Panc1 (cell line): ENCODE measurements around the gene DUSP11. TPM values are rescaled to one million over a fixed set of nuclear protein-coding genes. Genes with fewer than 3 reads are reported as not detected.
A peak's percentile ranks its signal among the peaks of the same experiment; 100 is the strongest.

Experiments
- ATAC-seq: fragments of 200-7000 bp; cut with Tn5 transposase; 2 replicates; pipeline ENCODE4 v1.9.1; 2020; ENCODE audit warnings: mild to moderate bottlenecking, moderate library complexity
- BruUV-seq: library from RNA; stranded (reverse); fragments of 400-500 nt; replicated peaks from 2 replicates; lab custom pipeline; 2021; lab: Mats Ljungman, UMichigan
- CTCF ChIA-PET: fragments of 300-600 bp; sonication (Branson Sonifier 250); formaldehyde crosslinking; loops from one replicate; lab custom pipeline; 2022; ENCODE audit warnings: antibody characterized with exemption; lab: Charles Lee
- POLR2A ChIA-PET: fragments of 300-600 bp; sonication (Branson Sonifier 250); formaldehyde crosslinking; loops from one replicate; lab custom pipeline; 2022; ENCODE audit warnings: antibody characterized with exemption; lab: Charles Lee
- DNase-seq: peaks from one replicate; pipeline ENCODE4 v3.0.0-alpha.2; 2010; ENCODE audit warnings: low read depth, low spot score
- H3K27ac ChIP-seq: 2 replicates; pipeline ENCODE4 v1.5.1; 2011; ENCODE audit warnings: mild to moderate bottlenecking, low read length, inconsistent platforms
- H3K27me3 ChIP-seq: fragments of 200-500 bp; sonication (Bioruptor generic); 2 replicates; pipeline ENCODE4 v1.6.0; 2014; ENCODE audit warnings: low read length, inconsistent platforms; ENCODE audit not compliant: control insufficient read depth, insufficient read depth
- H3K36me3 ChIP-seq: fragments of 200-500 bp; sonication (Bioruptor generic); 2 replicates; pipeline ENCODE4 v1.5.1; 2014; ENCODE audit warnings: inconsistent platforms, mild to moderate bottlenecking, low read length, moderate library complexity; ENCODE audit not compliant: control insufficient read depth, insufficient read depth
- H3K4me1 ChIP-seq: 2 replicates; pipeline ENCODE4 v1.5.1; 2011; ENCODE audit warnings: inconsistent platforms, mild to moderate bottlenecking, low read length, moderate library complexity; ENCODE audit not compliant: control insufficient read depth, insufficient read depth
- H3K4me3 ChIP-seq, 2 experiments: 2 replicates each; pipeline ENCODE4 v1.5.1; 2011 to 2012; ENCODE audit warnings: low read depth in 2 of 2, low read length in 2 of 2, mild to moderate bottlenecking in 2 of 2, inconsistent platforms in 1 of 2, moderate library complexity in 1 of 2
- H3K9me3 ChIP-seq: fragments of 200-500 bp; sonication (Bioruptor generic); 2 replicates; pipeline ENCODE4 v1.5.1; 2014; ENCODE audit warnings: low read depth, mild to moderate bottlenecking, inconsistent platforms, low read length, moderate library complexity; ENCODE audit not compliant: control insufficient read depth, insufficient read depth
- POLR2AphosphoS5 ChIP-seq: IDR thresholded peaks from 2 replicates; pipeline ENCODE4 v1.6.1; 2012; ENCODE audit warnings: mild to moderate bottlenecking, low read depth, low read length, moderate library complexity
- SIN3A ChIP-seq: IDR thresholded peaks from 2 replicates; pipeline ENCODE4 v1.6.1; 2012; ENCODE audit warnings: low read depth, mild to moderate bottlenecking, low read length, moderate library complexity, borderline replicate concordance; ENCODE audit not compliant: insufficient read depth
- TCF7L2 ChIP-seq: IDR thresholded peaks from 2 replicates; pipeline ENCODE4 v1.6.1; 2011; ENCODE audit warnings: mild to moderate bottlenecking, low read depth, low read length, inconsistent platforms
- in situ Hi-C: cut with HindIII; loops from 2 replicates; pipeline ENCODE4 v1.10.0; 2016; ENCODE audit warnings: low sequenced_read_pairs, low pct_unique_long_range_greater_than_20kb
- intact Hi-C: fragments of 100-400 bp; cut with micrococcal nuclease; formaldehyde crosslinking; loops from one replicate; pipeline ENCODE4 v1.10.0; 2022; ENCODE audit not compliant: unreplicated experiment
- total RNA-seq: library from RNA; stranded (reverse); gene quantifications from one replicate; pipeline ENCODE4 v1.2.1, GENCODE V29; 2021; ENCODE audit not compliant: unreplicated experiment
- TF ChIP-seq, protein P1 (sequence below), 2 experiments: IDR thresholded peaks; 2 replicates each; pipeline ENCODE4 v1.6.1; 2011 to 2012; ENCODE audit warnings: low read depth in 2 of 2, control low read depth in 1 of 2, low read length in 1 of 2, mild to moderate bottlenecking in 1 of 2, moderate library complexity in 1 of 2; ENCODE audit not compliant: insufficient read depth in 1 of 2
- TF ChIP-seq, protein P2 (sequence below): fragments of 450-650 bp; IDR thresholded peaks from 2 replicates; pipeline ENCODE4 v1.5.1; 2017; ENCODE audit warnings: mild to moderate bottlenecking

Gene DUSP11
- total RNA-seq, 1 experiment from 2014 or later: 16.9 TPM

DNA sequence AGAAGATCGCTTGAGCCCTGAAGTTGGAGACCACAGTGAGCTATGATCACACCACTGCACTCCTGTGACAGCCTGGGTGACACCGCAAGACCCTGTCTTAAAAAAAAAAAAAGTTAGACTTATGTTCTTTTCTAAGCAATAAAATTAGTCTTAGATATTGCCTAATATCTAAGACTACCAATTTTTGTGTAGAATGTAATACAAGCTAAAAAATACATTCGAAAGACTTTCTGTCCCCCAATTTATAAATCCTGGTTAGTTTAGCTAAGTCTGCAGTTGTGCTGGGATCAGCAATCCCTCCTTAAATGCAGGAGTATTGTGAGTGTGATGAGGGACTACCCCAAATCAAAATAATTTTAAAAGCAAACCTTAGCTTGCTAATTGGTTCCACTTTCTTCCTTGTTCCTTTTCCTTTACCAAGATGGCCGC is 48.5 kb upstream of the DUSP11 start:
- Histone ChIP-seq H3K4me1 (peaks cover 14% of the 10 kb centered on the region), H3K27ac (peak overlapping the region; percentile 90), H3K9me3 (no peaks in the 10 kb centered on the region), H3K36me3 (peaks cover 7% of the 10 kb centered on the region; the same call in 1 of the 2 replicates), H3K27me3 (no peaks in the 10 kb centered on the region), H3K4me3 (peak overlapping the region; percentile 72 to 85)
- ATAC-seq: no peak
- BruUV-seq: no TSS peak
- ChIA-PET CTCF (interaction anchor here (0.6 to 2.6 kb wide), 5 partner anchors 16 to 351 kb away, joined by 3 to 14 read pairs (median 5); no protein-coding TSS in a partner anchor), POLR2A (interaction anchor here (0.5 to 0.6 kb wide), 3 partner anchors 255 to 659 kb away, joined by 3 read pairs; no protein-coding TSS in a partner anchor)
- DNase-seq: no peak
- intact Hi-C loops (no loop called here), in situ Hi-C loops (no loop called here)
- TF ChIP-seq SIN3A (no peak), POLR2AphosphoS5 (no peak), TCF7L2 (no peak)
- TF ChIP-seq, protein P1, sequence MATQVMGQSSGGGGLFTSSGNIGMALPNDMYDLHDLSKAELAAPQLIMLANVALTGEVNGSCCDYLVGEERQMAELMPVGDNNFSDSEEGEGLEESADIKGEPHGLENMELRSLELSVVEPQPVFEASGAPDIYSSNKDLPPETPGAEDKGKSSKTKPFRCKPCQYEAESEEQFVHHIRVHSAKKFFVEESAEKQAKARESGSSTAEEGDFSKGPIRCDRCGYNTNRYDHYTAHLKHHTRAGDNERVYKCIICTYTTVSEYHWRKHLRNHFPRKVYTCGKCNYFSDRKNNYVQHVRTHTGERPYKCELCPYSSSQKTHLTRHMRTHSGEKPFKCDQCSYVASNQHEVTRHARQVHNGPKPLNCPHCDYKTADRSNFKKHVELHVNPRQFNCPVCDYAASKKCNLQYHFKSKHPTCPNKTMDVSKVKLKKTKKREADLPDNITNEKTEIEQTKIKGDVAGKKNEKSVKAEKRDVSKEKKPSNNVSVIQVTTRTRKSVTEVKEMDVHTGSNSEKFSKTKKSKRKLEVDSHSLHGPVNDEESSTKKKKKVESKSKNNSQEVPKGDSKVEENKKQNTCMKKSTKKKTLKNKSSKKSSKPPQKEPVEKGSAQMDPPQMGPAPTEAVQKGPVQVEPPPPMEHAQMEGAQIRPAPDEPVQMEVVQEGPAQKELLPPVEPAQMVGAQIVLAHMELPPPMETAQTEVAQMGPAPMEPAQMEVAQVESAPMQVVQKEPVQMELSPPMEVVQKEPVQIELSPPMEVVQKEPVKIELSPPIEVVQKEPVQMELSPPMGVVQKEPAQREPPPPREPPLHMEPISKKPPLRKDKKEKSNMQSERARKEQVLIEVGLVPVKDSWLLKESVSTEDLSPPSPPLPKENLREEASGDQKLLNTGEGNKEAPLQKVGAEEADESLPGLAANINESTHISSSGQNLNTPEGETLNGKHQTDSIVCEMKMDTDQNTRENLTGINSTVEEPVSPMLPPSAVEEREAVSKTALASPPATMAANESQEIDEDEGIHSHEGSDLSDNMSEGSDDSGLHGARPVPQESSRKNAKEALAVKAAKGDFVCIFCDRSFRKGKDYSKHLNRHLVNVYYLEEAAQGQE (IDR thresholded peaks at IDR 0.05; ENCODE audit: insufficient read depth in 1 of 2, low read depth in 2 of 2, low read length in 1 of 2): no peak
- TF ChIP-seq, protein P2, sequence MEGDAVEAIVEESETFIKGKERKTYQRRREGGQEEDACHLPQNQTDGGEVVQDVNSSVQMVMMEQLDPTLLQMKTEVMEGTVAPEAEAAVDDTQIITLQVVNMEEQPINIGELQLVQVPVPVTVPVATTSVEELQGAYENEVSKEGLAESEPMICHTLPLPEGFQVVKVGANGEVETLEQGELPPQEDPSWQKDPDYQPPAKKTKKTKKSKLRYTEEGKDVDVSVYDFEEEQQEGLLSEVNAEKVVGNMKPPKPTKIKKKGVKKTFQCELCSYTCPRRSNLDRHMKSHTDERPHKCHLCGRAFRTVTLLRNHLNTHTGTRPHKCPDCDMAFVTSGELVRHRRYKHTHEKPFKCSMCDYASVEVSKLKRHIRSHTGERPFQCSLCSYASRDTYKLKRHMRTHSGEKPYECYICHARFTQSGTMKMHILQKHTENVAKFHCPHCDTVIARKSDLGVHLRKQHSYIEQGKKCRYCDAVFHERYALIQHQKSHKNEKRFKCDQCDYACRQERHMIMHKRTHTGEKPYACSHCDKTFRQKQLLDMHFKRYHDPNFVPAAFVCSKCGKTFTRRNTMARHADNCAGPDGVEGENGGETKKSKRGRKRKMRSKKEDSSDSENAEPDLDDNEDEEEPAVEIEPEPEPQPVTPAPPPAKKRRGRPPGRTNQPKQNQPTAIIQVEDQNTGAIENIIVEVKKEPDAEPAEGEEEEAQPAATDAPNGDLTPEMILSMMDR: no peak

GRCh38 chr2:73827660-73828388 is 47.9 kb upstream of the DUSP11 start:
- POLR2A ChIA-PET: interaction anchor here (0.5 to 0.6 kb wide), 2 partner anchors 255 to 659 kb away, joined by 3 read pairs; no protein-coding TSS in a partner anchor
- CTCF ChIA-PET: interaction anchor here (0.6 to 2.6 kb wide), 5 partner anchors 159 to 352 kb away, joined by 3 to 14 read pairs (median 8); partner anchors contain the start of gene MOB1A
- Histone ChIP-seq H3K27me3 (no peaks in the 10 kb centered on the region), H3K4me1 (peaks cover 14% of the 10 kb centered on the region), H3K4me3 (peak overlapping the region; percentile 72 to 85), H3K27ac (peak overlapping the region; percentile 90), H3K9me3 (no peaks in the 10 kb centered on the region), H3K36me3 (peaks cover 7% of the 10 kb centered on the region; the same call in 1 of the 2 replicates)
- BruUV-seq: no TSS peak
- no peak for DNase-seq
- no peak for ATAC-seq
- TF ChIP-seq POLR2AphosphoS5 (no peak), TCF7L2 (no peak), SIN3A (no peak)
- TF ChIP-seq, protein P1 (IDR thresholded peaks at IDR 0.05; ENCODE audit: insufficient read depth in 1 of 2, low read depth in 2 of 2, low read length in 1 of 2): no peak
- TF ChIP-seq, protein P2: no peak; the same call in 1 of the 2 replicates
- in situ Hi-C loops (no loop called here), intact Hi-C loops (no loop called here)
